SJCRH30 (cell line): Measurements from ENCODE around the gene FGGY. TPM values are rescaled to one million over a fixed set of nuclear protein-coding genes. Genes with fewer than 3 reads are reported as not detected.
"Not testable (repeated sequence)": the region's sequence is repeated elsewhere in the genome, so short reads cannot be mapped to it uniquely, and the experiment has no call there.

Experiments used
- DNase-seq, 2 experiments: peaks; one replicate each; pipeline ENCODE4 v3.0.0-alpha.2; 2015 to 2020
- H3K27ac ChIP-seq: fragments of 250-450 bp; sonication (Bioruptor Pico); 2 replicates; pipeline ENCODE4 v1.5.1; 2020; ENCODE audit warnings: mild to moderate bottlenecking, moderate library complexity
- H3K27me3 ChIP-seq: fragments of 250-450 bp; sonication (Bioruptor Pico); 2 replicates; pipeline ENCODE4 v1.5.1; 2020; ENCODE audit warnings: mild to moderate bottlenecking, moderate library complexity
- H3K36me3 ChIP-seq: fragments of 250-450 bp; sonication (Bioruptor Pico); 2 replicates; pipeline ENCODE4 v1.5.1; 2020; ENCODE audit warnings: mild to moderate bottlenecking, moderate library complexity
- H3K4me1 ChIP-seq: fragments of 250-450 bp; sonication (Bioruptor Pico); 2 replicates; pipeline ENCODE4 v1.5.1; 2020; ENCODE audit warnings: mild to moderate bottlenecking, moderate library complexity
- H3K4me3 ChIP-seq: fragments of 250-450 bp; sonication (Bioruptor Pico); 2 replicates; pipeline ENCODE4 v1.5.1; 2020; ENCODE audit warnings: mild to moderate bottlenecking, moderate library complexity
- H3K9me3 ChIP-seq: fragments of 250-450 bp; sonication (Bioruptor Pico); replicated peaks from 2 replicates; pipeline ENCODE4 v1.5.1; 2020; ENCODE audit warnings: mild to moderate bottlenecking, moderate library complexity
- total RNA-seq: library from RNA; depleted of rRNA; stranded (reverse); fragments of >200 nt; shearing (Covaris generic); gene quantifications from 2 replicates; pipeline ENCODE4 v1.2.3, GENCODE V29; 2014

Gene FGGY
- total RNA-seq, 1 experiment from 2014 or later = 31.8 TPM

DNA sequence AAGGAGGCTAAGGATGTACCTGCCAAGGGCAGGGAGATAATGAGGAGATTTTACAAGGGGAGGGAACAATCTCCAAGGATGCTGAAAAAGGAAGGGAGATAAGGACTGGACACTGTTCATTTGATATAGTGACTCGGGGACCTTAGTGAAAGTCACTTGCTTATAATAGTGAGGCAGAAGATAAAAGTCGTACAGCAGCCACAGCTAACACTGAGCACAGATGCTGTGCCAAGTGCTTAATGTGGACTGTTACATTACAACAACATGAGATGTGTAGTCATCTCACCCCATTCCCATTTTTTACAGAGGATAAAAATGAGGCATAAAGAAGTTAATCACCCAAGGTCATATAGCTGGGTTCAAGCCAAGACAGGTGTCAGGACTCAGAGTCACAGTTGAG lies 181.9 kb downstream of the FGGY start:
- no peak overlapping the region for H3K4me3 ChIP-seq
- H3K27me3 ChIP-seq = no peaks in the 10 kb centered on the region
- no peaks in the 10 kb centered on the region for H3K36me3 ChIP-seq
- peaks cover 82% of the 10 kb centered on the region for H3K4me1 ChIP-seq
- H3K9me3 ChIP-seq = no peaks in the 10 kb centered on the region; the same call in 1 of the 2 replicates
- peak overlapping the region; percentile 82 for H3K27ac ChIP-seq
- peak in 1 of 2 experiments; percentile 55 for DNase-seq

DNA sequence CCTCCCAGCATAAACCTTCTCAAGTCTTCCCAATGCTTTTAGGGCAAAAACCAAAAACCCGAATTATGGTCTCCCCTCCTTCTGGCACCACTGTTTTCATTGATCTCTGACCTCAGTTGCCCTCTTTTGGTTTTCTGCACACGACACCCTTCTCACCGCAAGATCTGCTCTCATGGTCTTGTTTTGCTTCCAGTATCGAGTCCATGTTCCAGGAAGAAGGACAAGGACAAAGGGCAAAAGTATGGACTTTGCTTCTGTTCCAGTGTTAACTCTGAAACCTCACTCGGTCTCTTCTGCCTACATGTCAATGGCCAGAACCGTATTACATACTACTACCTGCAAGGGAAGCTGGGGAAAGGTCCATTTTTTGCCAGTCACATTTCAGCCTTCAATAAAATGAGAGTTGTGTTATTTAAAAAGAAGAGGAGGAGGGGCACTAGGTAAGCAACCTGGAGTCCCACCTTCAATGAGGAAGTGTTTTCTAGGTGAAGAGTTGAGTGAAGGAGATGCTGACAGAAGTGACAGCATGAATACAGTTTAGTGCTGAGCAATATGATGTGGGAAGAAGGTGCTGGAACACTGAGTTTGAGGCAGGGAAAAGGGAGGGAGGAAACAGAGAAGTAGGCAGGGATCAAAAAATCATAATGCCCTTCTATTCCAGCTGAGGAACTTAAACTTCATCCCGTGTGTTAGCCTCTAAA lies 183.4 kb downstream of the FGGY start:
- Histone ChIP-seq H3K27me3 (no peaks in the 10 kb centered on the region), H3K4me3 (no peak overlapping the region), H3K27ac (no peak overlapping the region), H3K4me1 (peaks cover 83% of the 10 kb centered on the region), H3K9me3 (no peaks in the 10 kb centered on the region), H3K36me3 (no peaks in the 10 kb centered on the region)
- DNase-seq = no peak

DNA sequence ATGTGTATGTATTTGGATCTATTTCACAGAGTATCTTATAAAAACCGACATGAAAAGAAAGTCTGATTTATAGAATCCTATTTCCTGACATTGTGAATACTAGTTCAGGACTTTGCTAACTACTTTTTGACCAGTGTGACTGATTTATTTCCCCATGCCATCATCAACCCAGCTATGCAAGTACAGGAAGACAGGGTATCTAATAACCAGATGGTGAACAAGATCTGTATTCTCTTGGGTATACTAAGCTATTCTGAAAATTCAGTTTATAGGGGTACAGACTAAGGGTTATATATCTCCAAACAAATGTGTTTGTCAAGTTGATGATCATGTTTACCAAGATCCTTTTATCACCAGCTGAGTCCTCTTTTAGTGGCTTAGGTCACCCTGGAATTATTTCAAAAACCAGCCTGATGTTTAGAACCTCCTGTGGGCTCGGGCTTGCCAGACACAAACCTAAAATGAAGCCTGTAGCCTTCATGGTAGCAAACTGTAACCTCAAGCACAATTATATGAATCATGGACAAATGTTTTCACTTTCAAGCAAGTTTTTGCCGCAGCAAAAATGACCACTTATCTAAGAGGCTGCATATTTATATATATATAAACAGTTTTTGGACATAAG lies 185.1 kb downstream of the FGGY start:
- H3K27ac ChIP-seq = peak overlapping the region; percentile 67
- H3K36me3 ChIP-seq = no peaks in the 10 kb centered on the region
- H3K27me3 ChIP-seq = no peaks in the 10 kb centered on the region
- DNase-seq = peak; percentile 49 to 63
- no peak overlapping the region for H3K4me3 ChIP-seq
- H3K4me1 ChIP-seq = peaks cover 67% of the 10 kb centered on the region
- H3K9me3 ChIP-seq = no peaks in the 10 kb centered on the region

DNA sequence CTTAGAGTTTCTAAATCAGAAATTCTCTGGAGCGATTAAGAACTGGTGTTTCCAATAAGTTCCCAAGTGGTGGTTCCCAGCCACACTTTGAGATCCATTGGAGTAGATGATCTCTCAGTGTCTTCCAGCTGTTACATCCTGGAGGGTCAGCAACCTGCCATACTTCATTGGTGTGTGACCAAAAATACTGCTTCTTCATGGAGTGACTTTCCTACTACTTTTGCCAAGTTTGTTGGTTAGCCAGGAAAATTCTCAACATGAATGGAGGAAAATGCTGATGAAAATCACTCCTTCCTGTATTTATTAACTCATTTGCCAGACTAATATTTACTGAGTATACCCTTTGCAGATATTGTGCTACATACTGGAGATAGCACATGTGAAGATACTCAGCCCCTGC lies 186.1 kb downstream of the FGGY start:
- H3K36me3 ChIP-seq = no peaks in the 10 kb centered on the region
- H3K4me3 ChIP-seq = no peak overlapping the region
- DNase-seq = no peak
- peak overlapping the region; percentile 67 for H3K27ac ChIP-seq
- H3K4me1 ChIP-seq = peaks cover 57% of the 10 kb centered on the region
- no peaks in the 10 kb centered on the region for H3K27me3 ChIP-seq
- no peaks in the 10 kb centered on the region for H3K9me3 ChIP-seq

DNA sequence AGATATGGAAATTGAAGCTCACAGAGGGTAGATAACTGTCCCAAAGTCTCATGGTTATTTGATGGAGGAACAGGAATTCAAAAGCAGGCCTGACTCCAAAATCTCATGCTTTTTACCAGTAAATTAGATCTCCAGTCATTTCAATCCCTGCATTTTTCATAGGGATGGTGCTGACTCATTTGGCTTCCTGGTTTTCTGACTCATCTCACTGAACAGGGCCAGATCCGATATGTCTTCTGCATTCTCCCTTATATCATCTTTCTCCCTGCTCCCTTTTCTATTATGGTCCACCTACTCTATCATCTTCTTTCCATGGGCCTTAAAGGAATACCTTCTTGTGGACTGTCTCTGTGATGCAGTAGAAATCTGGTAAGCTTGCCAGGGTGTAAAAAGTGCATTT lies 187.2 kb downstream of the FGGY start:
- Histone ChIP-seq H3K4me1 (peaks cover 46% of the 10 kb centered on the region), H3K27me3 (no peaks in the 10 kb centered on the region), H3K4me3 (no peak overlapping the region), H3K9me3 (no peaks in the 10 kb centered on the region), H3K36me3 (no peaks in the 10 kb centered on the region), H3K27ac (peak overlapping the region; percentile 67)
- DNase-seq = peak; percentile 42 to 72

DNA sequence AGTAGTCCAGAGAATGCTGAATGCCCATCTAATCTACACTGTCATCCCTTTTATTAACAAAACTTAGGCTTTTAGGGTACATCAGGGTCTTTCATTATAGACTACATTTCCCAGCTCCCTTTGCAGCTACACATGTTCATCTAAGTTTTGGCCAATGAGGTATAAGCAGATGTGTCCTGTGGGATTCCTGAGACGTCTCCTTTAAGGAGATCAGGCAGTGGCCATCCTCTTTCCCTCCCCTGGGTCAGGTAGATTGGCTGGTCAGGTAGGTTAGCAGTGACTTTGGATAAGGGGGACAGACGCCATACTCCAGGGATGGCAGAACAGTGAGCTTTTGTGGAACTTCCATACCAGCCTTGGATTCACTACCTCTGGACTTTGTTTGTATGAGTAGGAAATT lies 188.3 kb downstream of the FGGY start:
- Histone ChIP-seq H3K4me1 (peaks cover 43% of the 10 kb centered on the region), H3K4me3 (no peak overlapping the region), H3K27ac (peak overlapping the region; percentile 67; the same call in 1 of the 2 replicates), H3K9me3 (no peaks in the 10 kb centered on the region), H3K27me3 (no peaks in the 10 kb centered on the region), H3K36me3 (no peaks in the 10 kb centered on the region)
- no peak for DNase-seq

DNA sequence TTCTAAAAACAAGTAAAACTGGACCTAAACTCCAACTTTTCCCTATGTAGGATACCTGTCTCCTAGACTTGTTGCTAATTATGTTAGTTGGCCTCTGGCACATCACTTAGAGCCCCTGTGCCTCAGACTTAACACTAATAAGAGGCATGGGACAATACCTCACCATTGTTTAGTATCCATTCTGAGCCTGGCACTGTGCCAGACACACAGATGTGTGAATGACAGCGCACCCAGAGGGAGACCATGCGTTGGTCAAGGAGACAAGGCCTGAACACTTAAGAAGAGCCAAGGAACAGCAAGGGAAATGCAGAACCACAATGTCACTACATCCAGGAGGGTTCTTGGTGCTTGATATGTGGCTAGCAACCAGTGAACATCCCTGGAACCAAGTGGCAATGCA lies 189.1 kb downstream of the FGGY start:
- H3K4me3 ChIP-seq = no peak overlapping the region
- H3K27me3 ChIP-seq = no peaks in the 10 kb centered on the region
- H3K9me3 ChIP-seq = no peaks in the 10 kb centered on the region
- no peak overlapping the region for H3K27ac ChIP-seq
- H3K4me1 ChIP-seq = peaks cover 43% of the 10 kb centered on the region
- no peaks in the 10 kb centered on the region for H3K36me3 ChIP-seq
- DNase-seq = peak in 1 of 2 experiments; percentile 43

DNA sequence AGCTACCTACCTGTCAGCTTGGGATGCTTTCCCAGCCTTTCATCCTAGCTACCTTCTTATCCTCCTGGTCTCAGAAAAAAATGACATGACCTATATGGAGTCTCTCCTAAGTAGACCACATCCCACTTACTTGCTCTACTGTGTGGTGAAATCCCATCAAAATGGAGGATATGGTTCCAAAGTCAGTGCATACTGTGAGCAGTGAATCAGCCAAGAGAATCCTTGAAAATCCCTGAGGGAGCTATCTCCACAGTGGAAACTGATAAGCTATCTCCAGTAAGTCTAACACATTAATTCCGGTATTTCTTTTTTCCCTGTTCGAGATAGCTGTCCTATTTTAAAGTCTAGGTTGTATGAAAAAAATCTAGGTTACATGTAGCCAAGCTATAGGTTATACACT lies 189.7 kb downstream of the FGGY start:
- Histone ChIP-seq H3K36me3 (no peaks in the 10 kb centered on the region), H3K9me3 (no peaks in the 10 kb centered on the region; the same call in 1 of the 2 replicates), H3K27ac (no peak overlapping the region), H3K4me1 (peaks cover 36% of the 10 kb centered on the region), H3K4me3 (no peak overlapping the region), H3K27me3 (no peaks in the 10 kb centered on the region)
- DNase-seq = no peak

DNA sequence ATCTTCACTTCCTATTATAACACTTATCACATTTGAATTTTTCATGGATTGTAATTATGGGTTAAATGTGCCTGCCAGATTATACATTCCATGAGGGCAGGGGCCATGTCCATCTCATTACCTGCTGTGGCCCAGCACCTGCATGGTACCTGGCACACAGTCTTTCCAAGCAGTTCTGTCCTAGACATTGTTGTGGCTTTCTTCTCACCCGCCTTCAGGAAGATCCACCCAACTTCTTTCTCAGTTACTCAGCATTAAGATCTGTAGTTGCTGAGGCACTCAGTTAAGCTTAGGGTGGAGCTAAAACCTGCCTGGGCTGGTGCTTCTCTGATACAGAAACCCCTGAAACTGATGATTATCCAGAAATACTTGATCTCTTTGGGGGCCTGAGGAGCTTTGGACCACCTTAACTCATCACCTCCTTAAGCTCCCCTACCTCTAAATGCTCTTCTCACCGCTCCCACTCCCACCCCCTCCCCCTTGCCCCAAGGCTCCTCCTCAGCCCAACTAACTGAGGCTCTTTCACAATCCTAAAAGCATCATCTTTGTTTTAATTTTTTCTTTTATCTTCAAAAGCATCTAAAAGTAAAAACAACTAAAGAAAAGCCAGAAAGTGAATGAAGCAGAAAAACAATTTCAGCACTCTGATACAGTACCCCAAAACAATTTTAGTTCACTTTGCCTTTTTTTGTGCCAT lies 190.6 kb downstream of the FGGY start:
- Histone ChIP-seq H3K27me3 (no peaks in the 10 kb centered on the region), H3K9me3 (peaks cover 6% of the 10 kb centered on the region; the same call in 1 of the 2 replicates), H3K4me3 (no peak overlapping the region), H3K36me3 (no peaks in the 10 kb centered on the region), H3K4me1 (peaks cover 27% of the 10 kb centered on the region), H3K27ac (no peak overlapping the region)
- DNase-seq = no peak

DNA sequence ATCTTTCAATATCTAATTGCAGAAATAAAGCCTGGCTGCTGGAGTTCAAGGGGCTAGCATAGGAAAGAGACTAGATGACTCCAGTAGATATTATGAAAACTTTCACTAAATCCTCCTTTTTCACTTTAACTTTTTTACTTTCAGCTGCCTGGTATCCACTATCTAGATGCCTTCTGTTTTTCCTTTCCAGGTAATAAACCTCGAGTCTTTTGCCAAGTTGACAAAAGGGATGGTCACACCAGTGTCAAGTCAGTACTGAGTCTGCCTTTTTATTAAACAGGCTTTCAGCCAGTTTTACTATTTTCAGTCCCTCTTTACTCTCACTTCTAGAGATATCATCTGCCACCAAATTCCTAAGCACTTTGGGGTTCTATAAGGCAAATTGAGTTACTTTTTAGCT lies 195.6 kb downstream of the FGGY start:
- no peak overlapping the region for H3K27ac ChIP-seq
- no peak for DNase-seq
- no peaks in the 10 kb centered on the region for H3K27me3 ChIP-seq
- H3K36me3 ChIP-seq = no peaks in the 10 kb centered on the region
- H3K4me3 ChIP-seq = no peak overlapping the region
- peaks cover 12% of the 10 kb centered on the region for H3K9me3 ChIP-seq
- no peaks in the 10 kb centered on the region for H3K4me1 ChIP-seq

DNA sequence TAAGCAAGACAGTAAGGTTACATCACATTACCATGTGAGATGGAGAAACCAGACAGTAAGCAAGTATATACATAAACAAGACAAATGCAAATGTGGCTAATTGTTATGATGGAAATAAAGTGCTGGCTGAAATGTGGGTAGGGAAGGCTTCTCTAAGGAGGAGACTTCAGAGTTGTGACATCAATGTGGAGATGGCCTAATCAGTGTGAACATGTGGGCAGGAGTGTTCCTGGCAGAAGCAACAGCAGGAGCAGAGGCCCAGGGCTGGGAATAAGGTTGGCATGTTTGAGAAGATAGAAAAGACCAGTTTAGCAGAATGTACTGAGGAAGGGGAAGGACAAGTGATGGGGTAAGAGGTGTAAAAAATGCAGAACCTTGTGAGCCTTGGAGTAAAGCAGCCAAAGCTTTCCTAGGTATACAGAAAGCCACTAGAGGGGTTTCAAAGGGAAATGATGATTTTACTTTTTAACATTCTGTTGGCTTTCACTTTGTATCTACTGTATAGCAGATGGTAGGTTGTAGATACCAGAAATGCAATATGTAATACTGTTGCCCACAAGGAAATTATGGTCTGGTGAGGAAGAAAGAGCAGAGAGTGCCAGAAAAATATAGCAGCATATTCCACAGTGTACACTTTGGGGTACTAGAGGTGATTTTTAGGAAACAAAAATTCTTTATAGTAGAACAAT lies 197.4 kb downstream of the FGGY start:
- no peaks in the 10 kb centered on the region for H3K36me3 ChIP-seq

DNA sequence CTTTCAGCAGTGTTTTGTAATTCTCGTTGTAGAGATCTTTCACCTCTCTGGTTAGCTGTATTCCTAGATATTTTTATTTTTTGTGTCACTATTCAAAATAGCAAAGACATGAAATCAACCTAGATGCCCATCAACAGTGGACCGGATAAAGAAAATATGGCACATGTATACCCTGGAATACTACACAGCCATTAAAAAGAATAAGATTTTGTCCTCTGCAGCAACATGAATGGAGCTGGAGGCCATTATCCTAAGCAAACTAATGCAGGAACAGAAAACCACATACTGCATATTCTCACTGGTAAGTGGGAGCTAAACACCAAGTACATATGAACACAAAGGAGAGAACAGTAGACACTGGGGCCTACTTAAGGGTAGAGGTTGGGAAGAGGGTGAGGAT lies 199.3 kb downstream of the FGGY start:
- not testable (repeated sequence) for H3K4me3 ChIP-seq, H3K27ac ChIP-seq, H3K36me3 ChIP-seq, H3K27me3 ChIP-seq, DNase-seq
- H3K9me3 ChIP-seq = peaks cover 12% of the 10 kb centered on the region
- H3K4me1 ChIP-seq = peaks cover 25% of the 10 kb centered on the region

More for the DNA sequence above, 197.4 kb downstream of the FGGY start:
- Histone ChIP-seq H3K4me3 (no peak overlapping the region), H3K27ac (no peak overlapping the region), H3K27me3 (no peaks in the 10 kb centered on the region), H3K9me3 (peaks cover 12% of the 10 kb centered on the region), H3K4me1 (peaks cover 12% of the 10 kb centered on the region)
- no peak for DNase-seq

DNA sequence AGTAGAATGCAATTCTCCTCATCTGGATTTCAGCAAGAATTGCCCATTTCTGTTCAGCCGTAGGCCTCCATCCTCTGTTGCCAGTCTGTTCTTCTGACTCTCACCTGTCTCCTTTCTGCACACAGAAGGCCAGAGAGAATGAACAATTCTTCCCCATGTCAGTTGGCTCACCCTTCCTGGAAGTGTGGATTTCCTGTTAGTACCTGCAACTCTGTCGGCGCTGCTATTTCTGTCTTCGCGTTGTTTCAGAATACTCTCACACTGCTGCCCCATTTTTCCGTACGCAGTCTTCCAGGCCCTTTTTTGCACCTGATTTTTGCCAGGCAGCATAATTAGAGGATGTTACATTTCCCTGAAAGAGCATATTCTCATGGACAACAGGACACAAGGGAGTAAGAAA lies 200.7 kb downstream of the FGGY start:
- Histone ChIP-seq H3K36me3 (no peaks in the 10 kb centered on the region), H3K27ac (no peak overlapping the region)

DNA sequence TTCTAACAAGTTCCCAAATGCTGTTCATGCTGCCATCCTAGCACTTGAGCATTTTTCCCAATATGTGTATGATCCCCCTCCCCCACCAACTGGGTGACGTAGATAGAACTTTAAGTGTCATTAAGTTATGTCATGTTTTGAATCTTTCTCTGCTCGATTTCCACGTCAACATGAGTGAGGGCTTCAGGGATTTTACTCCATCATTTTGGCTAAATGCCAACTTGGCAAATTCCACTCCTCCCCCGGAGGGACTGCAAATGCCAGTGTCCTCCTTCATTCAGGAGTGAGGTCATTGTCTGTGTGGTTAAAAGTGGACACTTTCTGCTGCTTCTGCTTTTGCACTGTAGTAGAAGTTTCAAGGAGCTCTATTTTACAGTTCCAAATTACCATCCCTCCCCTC lies 201.7 kb downstream of the FGGY start:
- peaks cover 31% of the 10 kb centered on the region for H3K4me1 ChIP-seq
- DNase-seq = peak; percentile 72 to 81
- H3K27ac ChIP-seq = peak overlapping the region; percentile 46
- H3K27me3 ChIP-seq = no peaks in the 10 kb centered on the region
- H3K4me3 ChIP-seq = no peak overlapping the region
- no peaks in the 10 kb centered on the region for H3K36me3 ChIP-seq
- peaks cover 7% of the 10 kb centered on the region for H3K9me3 ChIP-seq

More for the DNA sequence above, 200.7 kb downstream of the FGGY start:
- no peak overlapping the region for H3K4me3 ChIP-seq
- no peaks in the 10 kb centered on the region for H3K27me3 ChIP-seq
- peaks cover 7% of the 10 kb centered on the region for H3K9me3 ChIP-seq
- DNase-seq = no peak
- peaks cover 30% of the 10 kb centered on the region for H3K4me1 ChIP-seq
